HepG2 (cell line): Measurements from ENCODE around the gene YEATS4. TPM values are rescaled to one million over a fixed set of nuclear protein-coding genes. Genes with fewer than 3 reads are reported as not detected.
A peak's percentile ranks its signal among the peaks of the same experiment; 100 is the strongest.

Source experiments
- HMG20A ChIP-seq: IDR thresholded peaks from 2 replicates; pipeline ENCODE4 v1.6.1; 2016; ENCODE audit warnings: borderline replicate concordance
- KAT7 ChIP-seq: IDR thresholded peaks from 2 replicates; pipeline ENCODE4 v1.6.1; 2018; ENCODE audit warnings: borderline replicate concordance, missing compliant biosample characterization
- MAFG ChIP-seq: sonication (generic); formaldehyde crosslinking; IDR thresholded peaks from 2 replicates; pipeline ENCODE4 v1.5.1; 2020; ENCODE audit warnings: mild to moderate bottlenecking, missing genetic modification reagents
- MED1 ChIP-seq: sonication (generic); formaldehyde crosslinking; IDR thresholded peaks from 2 replicates; pipeline ENCODE4 v1.4.0; 2020; ENCODE audit warnings: missing genetic modification reagents
- MLLT10 ChIP-seq: sonication (generic); formaldehyde crosslinking; IDR thresholded peaks from 2 replicates; pipeline ENCODE4 v1.4.0; 2020; ENCODE audit warnings: missing genetic modification reagents
- MTA1 ChIP-seq: sonication (generic); formaldehyde crosslinking; IDR thresholded peaks from 2 replicates; pipeline ENCODE4 v1.4.0; 2020; ENCODE audit warnings: missing genetic modification reagents, mild to moderate bottlenecking, borderline replicate concordance
- PAX8 ChIP-seq: sonication (generic); formaldehyde crosslinking; IDR thresholded peaks from 2 replicates; pipeline ENCODE4 v1.8.0; 2022; ENCODE audit warnings: mild to moderate bottlenecking, missing genetic modification reagents, borderline replicate concordance
- PLRG1 ChIP-seq: fragments of 450-650 bp; conservative IDR thresholded peaks from 2 replicates; pipeline ENCODE4 v1.6.1; 2016
- REXO4 ChIP-seq: sonication (generic); formaldehyde crosslinking; IDR thresholded peaks from 2 replicates; pipeline ENCODE4 v1.8.0; 2022; ENCODE audit warnings: missing genetic modification reagents, mild to moderate bottlenecking, borderline replicate concordance
- SCMH1 ChIP-seq: sonication (generic); formaldehyde crosslinking; IDR thresholded peaks from 2 replicates; pipeline ENCODE4 v1.9.0; 2021; ENCODE audit warnings: missing genetic modification reagents, mild to moderate bottlenecking, borderline replicate concordance
- SYNCRIP ChIP-seq: fragments of 200-400 bp; formaldehyde crosslinking; IDR thresholded peaks from 2 replicates; pipeline ENCODE4 v1.6.1; 2018; ENCODE audit warnings: mild to moderate bottlenecking, low read depth, low read length; ENCODE audit not compliant: insufficient read depth
- TSC22D2 ChIP-seq: sonication (generic); formaldehyde crosslinking; IDR thresholded peaks from 2 replicates; pipeline ENCODE4 v1.5.1; 2020; ENCODE audit warnings: missing genetic modification reagents, mild to moderate bottlenecking, borderline replicate concordance
- YEATS2 ChIP-seq: sonication (generic); formaldehyde crosslinking; IDR thresholded peaks from 2 replicates; pipeline ENCODE4 v1.4.0; 2020; ENCODE audit warnings: missing genetic modification reagents, borderline replicate concordance
- ZNF180 ChIP-seq: sonication (generic); formaldehyde crosslinking; IDR thresholded peaks from 2 replicates; pipeline ENCODE4 v1.4.0; 2020; ENCODE audit warnings: low read depth, missing genetic modification reagents, borderline replicate concordance
- ZNF337 ChIP-seq: sonication (generic); formaldehyde crosslinking; IDR thresholded peaks from 2 replicates; pipeline ENCODE4 v1.5.1; 2020; ENCODE audit warnings: missing genetic modification reagents, low read depth, mild to moderate bottlenecking, borderline replicate concordance
- ZNF350 ChIP-seq: sonication (generic); formaldehyde crosslinking; IDR thresholded peaks from 2 replicates; pipeline ENCODE4 v1.4.0; 2020; ENCODE audit warnings: mild to moderate bottlenecking, low read depth, missing genetic modification reagents, borderline replicate concordance
- ZNF546 ChIP-seq: sonication (generic); formaldehyde crosslinking; conservative IDR thresholded peaks from 2 replicates; pipeline ENCODE4 v1.8.1; 2023; ENCODE audit warnings: mild to moderate bottlenecking, missing genetic modification reagents
- ZNF607 ChIP-seq: sonication (generic); formaldehyde crosslinking; IDR thresholded peaks from 2 replicates; pipeline ENCODE4 v1.5.1; 2020; ENCODE audit warnings: missing genetic modification reagents, mild to moderate bottlenecking, borderline replicate concordance
- polyA plus RNA-seq, 8 experiments: library from polyadenylated mRNA; depleted of rRNA in 3 of 8; stranded (reverse) in 7 of 8; unstranded in 1 of 8; fragments of >200 nt; fragmentation: Illumina TruSeq in 4 of 8; extraction: Trizol in 4 of 8; gene quantifications; 2 replicates each; pipeline versions ENCODE4 v1.2.1 to v1.2.3, GENCODE V29; 2011 to 2016; ENCODE audit warnings: low read depth in 4 of 8, missing spikeins in 1 of 8, mixed read lengths in 1 of 8; ENCODE audit not compliant: insufficient read depth in 1 of 8
- total RNA-seq, 5 experiments: library from RNA; depleted of rRNA; stranded (reverse); fragments of >200 nt; fragmentation: Illumina TruSeq; extraction: Trizol; gene quantifications; 2 replicates each; pipeline ENCODE4 v1.2.3, GENCODE V29; 2016; ENCODE audit warnings: low read depth in 1 of 5
- TF ChIP-seq, protein P1 (sequence below): sonication (generic); formaldehyde crosslinking; IDR thresholded peaks from 2 replicates; pipeline ENCODE4 v1.5.0; 2020; ENCODE audit warnings: missing genetic modification reagents
- TF ChIP-seq, protein P2 (sequence below): sonication (generic); formaldehyde crosslinking; IDR thresholded peaks from 2 replicates; pipeline ENCODE4 v1.9.0; 2021; ENCODE audit warnings: missing genetic modification reagents, borderline replicate concordance
- TF ChIP-seq, protein P3 (sequence below): sonication (generic); formaldehyde crosslinking; IDR thresholded peaks from 2 replicates; pipeline ENCODE4 v1.4.0; 2020; ENCODE audit warnings: low read depth, mild to moderate bottlenecking, missing genetic modification reagents
- TF ChIP-seq, protein P4 (sequence below): sonication (generic); formaldehyde crosslinking; IDR thresholded peaks from 2 replicates; pipeline ENCODE4 v1.8.0; 2022; ENCODE audit warnings: missing genetic modification reagents, low read depth, mild to moderate bottlenecking, borderline replicate concordance
- TF ChIP-seq, protein P5 (sequence below): sonication (generic); formaldehyde crosslinking; IDR thresholded peaks from 2 replicates; pipeline ENCODE4 v1.8.1; 2023; ENCODE audit warnings: mild to moderate bottlenecking, missing genetic modification reagents

The YEATS4 gene
- total and polyA plus RNA-seq, 2 of the 13 experiments (the other 11 are each of a cell fraction or from before 2014, with no cell fraction given): 16.8 to 45.0 TPM

DNA sequence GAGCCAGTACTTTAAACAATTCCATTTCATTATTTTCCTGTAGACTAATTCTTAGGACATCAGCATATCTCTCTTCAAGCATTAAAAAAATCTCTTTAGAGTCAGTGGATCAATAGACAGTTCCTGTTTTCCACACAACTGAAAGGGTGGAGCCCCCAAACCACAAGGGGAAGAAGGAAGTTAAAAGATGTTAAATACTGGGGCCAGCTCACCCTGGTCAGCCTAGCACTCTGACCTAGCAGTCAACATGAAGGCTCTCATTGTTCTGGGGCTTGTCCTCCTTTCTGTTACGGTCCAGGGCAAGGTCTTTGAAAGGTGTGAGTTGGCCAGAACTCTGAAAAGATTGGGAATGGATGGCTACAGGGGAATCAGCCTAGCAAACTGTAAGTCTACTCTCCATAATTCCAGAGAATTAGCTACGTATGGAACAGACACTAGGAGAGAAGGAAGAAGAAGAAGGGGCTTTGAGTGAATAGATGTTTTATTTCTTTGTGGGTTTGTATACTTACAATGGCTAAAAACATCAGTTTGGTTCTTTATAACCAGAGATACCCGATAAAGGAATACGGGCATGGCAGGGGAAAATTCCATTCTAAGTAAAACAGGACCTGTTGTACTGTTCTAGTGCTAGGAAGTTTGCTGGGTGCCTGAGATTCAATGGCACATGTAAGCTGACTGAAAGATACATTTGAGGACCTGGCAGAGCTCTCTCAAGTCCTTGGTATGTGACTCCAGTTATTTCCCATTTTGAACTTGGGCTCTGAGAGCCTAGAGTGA is 11.2 kb upstream of the YEATS4 start, which contains the start of gene LYZ (continued):
- no peak for TF ChIP-seq ZNF546
- peak; percentile 50; the same call in 1 of the 2 replicates for TF ChIP-seq ZNF607
- TF ChIP-seq PLRG1: no peak
- TF ChIP-seq SCMH1 (CRISPR knock-in tag): no peak
- TF ChIP-seq ZNF350: no peak
- TF ChIP-seq, protein P1, sequence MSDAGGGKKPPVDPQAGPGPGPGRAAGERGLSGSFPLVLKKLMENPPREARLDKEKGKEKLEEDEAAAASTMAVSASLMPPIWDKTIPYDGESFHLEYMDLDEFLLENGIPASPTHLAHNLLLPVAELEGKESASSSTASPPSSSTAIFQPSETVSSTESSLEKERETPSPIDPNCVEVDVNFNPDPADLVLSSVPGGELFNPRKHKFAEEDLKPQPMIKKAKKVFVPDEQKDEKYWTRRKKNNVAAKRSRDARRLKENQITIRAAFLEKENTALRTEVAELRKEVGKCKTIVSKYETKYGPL (CRISPR knock-in tag): 0 out of 2 replicates have a peak, but pooled peaks have one; percentile 2
- no peak for TF ChIP-seq MAFG (CRISPR knock-in tag)
- TF ChIP-seq, protein P2, sequence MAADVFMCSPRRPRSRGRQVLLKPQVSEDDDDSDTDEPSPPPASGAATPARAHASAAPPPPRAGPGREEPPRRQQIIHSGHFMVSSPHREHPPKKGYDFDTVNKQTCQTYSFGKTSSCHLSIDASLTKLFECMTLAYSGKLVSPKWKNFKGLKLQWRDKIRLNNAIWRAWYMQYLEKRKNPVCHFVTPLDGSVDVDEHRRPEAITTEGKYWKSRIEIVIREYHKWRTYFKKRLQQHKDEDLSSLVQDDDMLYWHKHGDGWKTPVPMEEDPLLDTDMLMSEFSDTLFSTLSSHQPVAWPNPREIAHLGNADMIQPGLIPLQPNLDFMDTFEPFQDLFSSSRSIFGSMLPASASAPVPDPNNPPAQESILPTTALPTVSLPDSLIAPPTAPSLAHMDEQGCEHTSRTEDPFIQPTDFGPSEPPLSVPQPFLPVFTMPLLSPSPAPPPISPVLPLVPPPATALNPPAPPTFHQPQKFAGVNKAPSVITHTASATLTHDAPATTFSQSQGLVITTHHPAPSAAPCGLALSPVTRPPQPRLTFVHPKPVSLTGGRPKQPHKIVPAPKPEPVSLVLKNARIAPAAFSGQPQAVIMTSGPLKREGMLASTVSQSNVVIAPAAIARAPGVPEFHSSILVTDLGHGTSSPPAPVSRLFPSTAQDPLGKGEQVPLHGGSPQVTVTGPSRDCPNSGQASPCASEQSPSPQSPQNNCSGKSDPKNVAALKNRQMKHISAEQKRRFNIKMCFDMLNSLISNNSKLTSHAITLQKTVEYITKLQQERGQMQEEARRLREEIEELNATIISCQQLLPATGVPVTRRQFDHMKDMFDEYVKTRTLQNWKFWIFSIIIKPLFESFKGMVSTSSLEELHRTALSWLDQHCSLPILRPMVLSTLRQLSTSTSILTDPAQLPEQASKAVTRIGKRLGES: no peak
- TF ChIP-seq MED1 (CRISPR knock-in tag): peak; percentile 99
- no peak for TF ChIP-seq SYNCRIP
- no peak for TF ChIP-seq MTA1 (CRISPR knock-in tag)
- no peak for TF ChIP-seq ZNF180 (CRISPR knock-in tag)
- TF ChIP-seq MLLT10 (CRISPR knock-in tag): peak; percentile 84; the same call in 1 of the 2 replicates
- TF ChIP-seq KAT7 (CRISPR knock-in tag): no peak; the same call in 1 of the 2 replicates
- TF ChIP-seq, protein P3, sequence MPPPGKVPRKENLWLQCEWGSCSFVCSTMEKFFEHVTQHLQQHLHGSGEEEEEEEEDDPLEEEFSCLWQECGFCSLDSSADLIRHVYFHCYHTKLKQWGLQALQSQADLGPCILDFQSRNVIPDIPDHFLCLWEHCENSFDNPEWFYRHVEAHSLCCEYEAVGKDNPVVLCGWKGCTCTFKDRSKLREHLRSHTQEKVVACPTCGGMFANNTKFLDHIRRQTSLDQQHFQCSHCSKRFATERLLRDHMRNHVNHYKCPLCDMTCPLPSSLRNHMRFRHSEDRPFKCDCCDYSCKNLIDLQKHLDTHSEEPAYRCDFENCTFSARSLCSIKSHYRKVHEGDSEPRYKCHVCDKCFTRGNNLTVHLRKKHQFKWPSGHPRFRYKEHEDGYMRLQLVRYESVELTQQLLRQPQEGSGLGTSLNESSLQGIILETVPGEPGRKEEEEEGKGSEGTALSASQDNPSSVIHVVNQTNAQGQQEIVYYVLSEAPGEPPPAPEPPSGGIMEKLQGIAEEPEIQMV: 0 out of 2 replicates have a peak, but pooled peaks have one; percentile 65
- TF ChIP-seq, protein P4, sequence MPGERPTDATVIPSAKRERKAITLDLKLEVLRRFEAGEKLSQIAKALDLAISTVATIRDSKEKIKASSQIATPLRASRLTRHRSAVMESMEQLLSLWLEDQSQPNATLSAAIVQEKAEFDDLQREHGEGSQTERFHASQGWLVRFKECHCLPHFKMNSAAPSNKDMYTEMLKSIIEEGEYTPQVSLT (CRISPR knock-in tag): no peak
- TF ChIP-seq, protein P5, sequence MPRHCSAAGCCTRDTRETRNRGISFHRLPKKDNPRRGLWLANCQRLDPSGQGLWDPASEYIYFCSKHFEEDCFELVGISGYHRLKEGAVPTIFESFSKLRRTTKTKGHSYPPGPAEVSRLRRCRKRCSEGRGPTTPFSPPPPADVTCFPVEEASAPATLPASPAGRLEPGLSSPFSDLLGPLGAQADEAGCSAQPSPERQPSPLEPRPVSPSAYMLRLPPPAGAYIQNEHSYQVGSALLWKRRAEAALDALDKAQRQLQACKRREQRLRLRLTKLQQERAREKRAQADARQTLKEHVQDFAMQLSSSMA (CRISPR knock-in tag): no peak
- no peak for TF ChIP-seq ZNF337 (CRISPR knock-in tag)
- TF ChIP-seq YEATS2 (CRISPR knock-in tag): peak; percentile 43; the same call in 1 of the 2 replicates
- TF ChIP-seq REXO4 (CRISPR knock-in tag): no peak
- peak; percentile 50; the same call in 1 of the 2 replicates for TF ChIP-seq HMG20A (CRISPR knock-in tag)
- TF ChIP-seq TSC22D2 (CRISPR knock-in tag): peak; percentile 54; the same call in 1 of the 2 replicates
- TF ChIP-seq PAX8 (CRISPR knock-in tag): no peak
